Measurements from ENCODE around the gene QKI.

QKI gene

GRCh38 chr6:163579111-163579879 lies 164.8 kb downstream of the QKI start:
- Histone ChIP-seq H4K91ac (ENCODE audit: low read depth, low read length, poor library complexity) (no peak overlapping the region), H3K4me2 (ENCODE audit: insufficient read depth, low read length, poor library complexity, severe bottlenecking) (no peak overlapping the region), H3K4ac (ENCODE audit: low read length) (no peak overlapping the region), H3K14ac (ENCODE audit: low read length) (no peak overlapping the region), H3K23ac (ENCODE audit: low read depth, low read length, poor library complexity) (no peak overlapping the region), H2AFZ (ENCODE audit: low read length) (no peak overlapping the region), H3K27me3 (ENCODE audit: control insufficient read depth in 3 of 3, insufficient read depth in 3 of 3, low read depth in 1 of 3, low read length in 3 of 3) (no peaks in the 10 kb centered on the region), H3K4me1 (ENCODE audit: control insufficient read depth in 2 of 2, insufficient read depth in 1 of 2, low read depth in 1 of 2, low read length in 2 of 2) (peaks cover 4 to 10% of the 10 kb centered on the region in 2 donors), H3K9me3 (replicated peaks in 1 of 2; ENCODE audit: control insufficient read depth in 2 of 2, insufficient read depth in 1 of 2, low read depth in 1 of 2, low read length in 2 of 2) (peaks cover 0 to 5% of the 10 kb centered on the region in 2 donors), H3K4me3 (ENCODE audit: low read length in 2 of 2) (no peak overlapping the region), H2BK5ac (ENCODE audit: low read length) (no peak overlapping the region), H3K18ac (ENCODE audit: low read length) (no peak overlapping the region), H2BK15ac (ENCODE audit: low read length) (no peak overlapping the region), H3K27ac (replicated peaks; ENCODE audit: low read length) (no peak overlapping the region), H3K79me1 (ENCODE audit: low read depth, low read length) (no peaks in the 10 kb centered on the region), H2BK120ac (ENCODE audit: low read depth, low read length) (no peak overlapping the region), H3K9ac (ENCODE audit: low read depth, low read length, poor library complexity) (no peak overlapping the region), H2AK5ac (ENCODE audit: low read depth, low read length) (no peak overlapping the region), H3K36me3 (replicated peaks in 1 of 2; ENCODE audit: control insufficient read depth in 2 of 2, insufficient read depth in 2 of 2, low read length in 2 of 2) (peaks cover 0 to 35% of the 10 kb centered on the region in 2 donors), H2BK12ac (ENCODE audit: low read length) (no peak overlapping the region), H4K8ac (ENCODE audit: low read depth, low read length) (no peak overlapping the region)
- no peak for DNase-seq (ENCODE audit: low spot score)
- WGBS, 2 donors (ENCODE audit: extremely low coverage in 2 of 2, insufficient read length in 2 of 2, insufficient replicate concordance in 1 of 2): no CpG with 5 or more reads among the region's 13 CpGs

DNA sequence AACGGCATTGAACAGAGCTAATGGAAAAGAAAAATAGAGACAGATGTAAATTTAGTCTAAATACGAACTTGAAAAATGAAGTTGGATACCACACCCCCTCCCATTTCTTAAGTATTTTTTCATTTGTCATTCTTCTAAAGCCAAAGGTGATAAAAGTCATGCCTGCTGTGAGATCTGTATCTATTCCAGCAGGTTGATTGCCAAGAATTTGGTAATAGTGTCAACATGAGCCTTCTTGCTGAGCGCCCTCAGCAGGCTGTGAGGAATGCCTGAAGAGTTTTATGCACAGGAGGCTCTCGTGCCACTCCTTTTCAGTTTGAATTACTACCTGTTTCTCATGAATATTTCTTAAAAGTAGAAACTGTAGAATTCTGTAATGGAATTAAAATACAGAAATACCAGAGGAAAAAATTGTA lies 165.4 kb downstream of the QKI start:
- Histone ChIP-seq H2BK120ac (ENCODE audit: low read depth, low read length) (no peak overlapping the region), H3K14ac (ENCODE audit: low read length) (no peak overlapping the region), H4K8ac (ENCODE audit: low read depth, low read length) (no peak overlapping the region), H3K9ac (ENCODE audit: low read depth, low read length, poor library complexity) (no peak overlapping the region), H2BK15ac (ENCODE audit: low read length) (no peak overlapping the region), H3K18ac (ENCODE audit: low read length) (no peak overlapping the region), H3K27ac (replicated peaks; ENCODE audit: low read length) (no peak overlapping the region), H2AK5ac (ENCODE audit: low read depth, low read length) (no peak overlapping the region), H2BK12ac (ENCODE audit: low read length) (no peak overlapping the region), H3K4ac (ENCODE audit: low read length) (no peak overlapping the region), H3K27me3 (ENCODE audit: control insufficient read depth in 3 of 3, insufficient read depth in 3 of 3, low read depth in 1 of 3, low read length in 3 of 3) (no peaks in the 10 kb centered on the region), H3K79me1 (ENCODE audit: low read depth, low read length) (no peaks in the 10 kb centered on the region), H3K9me3 (replicated peaks in 1 of 2; ENCODE audit: control insufficient read depth in 2 of 2, insufficient read depth in 1 of 2, low read depth in 1 of 2, low read length in 2 of 2) (peaks cover 0 to 5% of the 10 kb centered on the region in 2 donors), H3K36me3 (replicated peaks in 1 of 2; ENCODE audit: control insufficient read depth in 2 of 2, insufficient read depth in 2 of 2, low read length in 2 of 2) (peaks cover 0 to 29% of the 10 kb centered on the region in 2 donors), H2AFZ (ENCODE audit: low read length) (no peak overlapping the region), H3K23ac (ENCODE audit: low read depth, low read length, poor library complexity) (no peak overlapping the region), H3K4me2 (ENCODE audit: insufficient read depth, low read length, poor library complexity, severe bottlenecking) (no peak overlapping the region), H3K4me1 (ENCODE audit: control insufficient read depth in 2 of 2, insufficient read depth in 1 of 2, low read depth in 1 of 2, low read length in 2 of 2) (peaks cover 4 to 10% of the 10 kb centered on the region in 2 donors), H2BK5ac (ENCODE audit: low read length) (no peak overlapping the region), H4K91ac (ENCODE audit: low read depth, low read length, poor library complexity) (no peak overlapping the region), H3K4me3 (ENCODE audit: low read length in 2 of 2) (no peak overlapping the region)
- DNase-seq (ENCODE audit: low spot score): no peak
- no CpG with 5 or more reads among the region's 4 CpGs for WGBS, 2 donors (ENCODE audit: extremely low coverage in 2 of 2, insufficient read length in 2 of 2, insufficient replicate concordance in 1 of 2)

DNA sequence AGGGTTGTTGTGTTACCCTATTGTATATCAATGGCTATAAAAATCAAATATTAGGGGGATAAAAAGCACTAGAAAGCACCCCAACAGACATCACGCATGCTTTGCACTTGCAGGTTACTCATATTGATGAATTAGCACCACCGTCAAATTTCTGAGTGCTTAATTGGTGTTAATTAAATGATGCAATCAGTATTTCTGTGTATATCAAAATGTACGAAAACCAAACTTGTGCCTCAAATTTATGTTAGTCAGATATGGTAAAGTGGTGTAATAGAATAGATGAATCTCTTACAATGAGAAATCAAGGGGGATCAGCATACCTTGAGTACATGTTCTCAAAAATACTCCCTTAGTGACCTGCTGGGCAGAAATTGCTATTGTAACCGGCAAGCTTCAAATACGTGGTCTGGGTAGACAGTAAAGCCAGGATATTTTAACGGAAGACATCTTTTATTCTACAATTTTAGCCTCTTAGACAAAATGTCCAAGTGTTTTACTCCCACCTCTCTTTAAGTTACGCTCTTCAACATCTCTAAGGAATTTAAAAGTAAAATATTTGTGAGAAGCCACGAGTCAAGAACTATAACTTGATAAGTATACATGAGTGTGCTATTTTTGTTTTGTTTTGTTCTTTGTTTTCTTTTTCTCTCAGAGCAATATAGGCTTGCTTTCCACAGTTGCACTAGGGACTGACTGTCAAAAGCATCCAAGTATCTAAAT lies 166.0 kb downstream of the QKI start:
- Histone ChIP-seq H3K4me2 (ENCODE audit: insufficient read depth, low read length, poor library complexity, severe bottlenecking) (no peak overlapping the region), H2AK5ac (ENCODE audit: low read depth, low read length) (no peak overlapping the region), H3K4me3 (ENCODE audit: low read length in 2 of 2) (no peak overlapping the region), H4K91ac (ENCODE audit: low read depth, low read length, poor library complexity) (no peak overlapping the region), H3K4me1 (ENCODE audit: control insufficient read depth in 2 of 2, insufficient read depth in 1 of 2, low read depth in 1 of 2, low read length in 2 of 2) (peaks cover 4 to 10% of the 10 kb centered on the region in 2 donors), H2BK120ac (ENCODE audit: low read depth, low read length) (no peak overlapping the region), H3K9me3 (replicated peaks in 1 of 2; ENCODE audit: control insufficient read depth in 2 of 2, insufficient read depth in 1 of 2, low read depth in 1 of 2, low read length in 2 of 2) (peaks cover 0 to 2% of the 10 kb centered on the region in 2 donors), H3K14ac (ENCODE audit: low read length) (no peak overlapping the region), H4K8ac (ENCODE audit: low read depth, low read length) (no peak overlapping the region), H3K9ac (ENCODE audit: low read depth, low read length, poor library complexity) (no peak overlapping the region), H2AFZ (ENCODE audit: low read length) (no peak overlapping the region), H3K4ac (ENCODE audit: low read length) (no peak overlapping the region), H3K27me3 (ENCODE audit: control insufficient read depth in 3 of 3, insufficient read depth in 3 of 3, low read depth in 1 of 3, low read length in 3 of 3) (no peaks in the 10 kb centered on the region), H2BK5ac (ENCODE audit: low read length) (no peak overlapping the region), H3K18ac (ENCODE audit: low read length) (no peak overlapping the region), H2BK12ac (ENCODE audit: low read length) (no peak overlapping the region), H3K36me3 (replicated peaks in 1 of 2; ENCODE audit: control insufficient read depth in 2 of 2, insufficient read depth in 2 of 2, low read length in 2 of 2) (peaks cover 0 to 23% of the 10 kb centered on the region in 2 donors), H3K23ac (ENCODE audit: low read depth, low read length, poor library complexity) (no peak overlapping the region), H3K79me1 (ENCODE audit: low read depth, low read length) (no peaks in the 10 kb centered on the region), H2BK15ac (ENCODE audit: low read length) (no peak overlapping the region), H3K27ac (replicated peaks; ENCODE audit: low read length) (no peak overlapping the region)
- WGBS, 2 donors (ENCODE audit: extremely low coverage in 2 of 2, insufficient read length in 2 of 2, insufficient replicate concordance in 1 of 2): no CpG with 5 or more reads among the region's 8 CpGs
- no peak for DNase-seq (ENCODE audit: low spot score)

DNA sequence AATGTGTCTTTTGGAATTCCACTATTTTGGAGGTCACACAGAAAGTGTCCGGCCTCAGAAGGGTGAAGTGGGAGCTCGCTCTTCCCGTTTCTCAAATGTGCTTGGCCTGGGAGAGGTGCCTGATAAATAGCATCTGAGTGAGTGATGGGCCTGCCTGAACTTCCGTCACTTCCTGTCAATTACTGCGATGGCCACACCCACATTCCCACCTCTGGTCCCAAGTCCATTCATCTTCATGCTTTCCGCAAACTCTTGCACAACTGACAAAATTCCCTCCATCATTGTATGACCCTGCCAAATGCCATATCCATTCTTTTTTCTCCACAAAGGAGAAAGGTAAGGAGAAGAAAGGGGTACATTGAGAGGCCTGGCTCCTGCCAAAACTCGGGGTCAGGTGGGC lies 169.0 kb downstream of the QKI start:
- Histone ChIP-seq H2BK120ac (ENCODE audit: low read depth, low read length) (no peak overlapping the region), H3K9ac (ENCODE audit: low read depth, low read length, poor library complexity) (no peak overlapping the region), H3K27ac (replicated peaks; ENCODE audit: low read length) (no peak overlapping the region), H3K4me3 (ENCODE audit: low read length in 2 of 2) (no peak overlapping the region), H3K4me1 (ENCODE audit: control insufficient read depth in 2 of 2, insufficient read depth in 1 of 2, low read depth in 1 of 2, low read length in 2 of 2) (peaks cover 4 to 14% of the 10 kb centered on the region in 2 donors), H3K36me3 (replicated peaks in 1 of 2; ENCODE audit: control insufficient read depth in 2 of 2, insufficient read depth in 2 of 2, low read length in 2 of 2) (no peaks in the 10 kb centered on the region), H3K9me3 (replicated peaks in 1 of 2; ENCODE audit: control insufficient read depth in 2 of 2, insufficient read depth in 1 of 2, low read depth in 1 of 2, low read length in 2 of 2) (no peaks in the 10 kb centered on the region), H2AK5ac (ENCODE audit: low read depth, low read length) (no peak overlapping the region), H3K4me2 (ENCODE audit: insufficient read depth, low read length, poor library complexity, severe bottlenecking) (no peak overlapping the region), H3K79me1 (ENCODE audit: low read depth, low read length) (no peaks in the 10 kb centered on the region), H2BK12ac (ENCODE audit: low read length) (no peak overlapping the region), H4K91ac (ENCODE audit: low read depth, low read length, poor library complexity) (no peak overlapping the region), H3K23ac (ENCODE audit: low read depth, low read length, poor library complexity) (no peak overlapping the region), H2BK15ac (ENCODE audit: low read length) (no peak overlapping the region), H2BK5ac (ENCODE audit: low read length) (no peak overlapping the region), H3K18ac (ENCODE audit: low read length) (no peak overlapping the region), H3K27me3 (ENCODE audit: control insufficient read depth in 3 of 3, insufficient read depth in 3 of 3, low read depth in 1 of 3, low read length in 3 of 3) (no peaks in the 10 kb centered on the region), H3K14ac (ENCODE audit: low read length) (no peak overlapping the region), H3K4ac (ENCODE audit: low read length) (no peak overlapping the region), H4K8ac (ENCODE audit: low read depth, low read length) (no peak overlapping the region), H2AFZ (ENCODE audit: low read length) (no peak overlapping the region)
- DNase-seq (ENCODE audit: low spot score): no peak
- WGBS, 2 donors (ENCODE audit: extremely low coverage in 2 of 2, insufficient read length in 2 of 2, insufficient replicate concordance in 1 of 2): no CpG with 5 or more reads among the region's 7 CpGs

All from neuronal stem cell (in vitro differentiated cells).